Measurements from ENCODE around the gene NET1. TPM values are rescaled to one million over a fixed set of nuclear protein-coding genes. Genes with fewer than 3 reads are reported as not detected.

NET1 gene
- total RNA-seq, 3 donors from 2014 or later, result 213 to 399 (median 359) TPM

DNA sequence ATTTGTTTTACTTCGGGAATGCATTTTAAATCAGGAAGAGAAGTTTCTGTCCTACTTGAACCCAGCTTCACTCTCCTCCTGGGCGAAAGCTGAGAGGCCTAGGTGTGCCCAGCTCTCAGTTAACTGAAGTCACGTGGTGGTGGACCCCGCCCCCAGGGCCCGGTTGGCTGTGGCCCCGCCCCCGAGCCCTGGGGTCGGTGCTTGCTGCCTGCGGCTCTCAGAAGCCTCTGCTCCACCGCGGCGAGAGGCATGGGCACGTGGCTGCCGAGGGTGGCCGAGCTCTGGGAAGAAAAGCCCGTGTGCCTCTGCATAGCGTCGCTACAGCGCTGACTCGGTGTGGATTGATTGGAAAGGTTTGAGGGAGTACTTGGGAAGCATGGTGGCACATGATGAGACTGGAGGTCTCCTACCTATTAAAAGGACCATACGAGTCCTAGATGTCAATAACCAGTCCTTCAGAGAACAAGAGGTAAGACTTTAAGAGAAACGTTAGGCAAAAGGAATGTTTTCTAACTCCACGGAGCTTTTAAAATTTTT, 34.1 kb downstream of the NET1 start:
- peak overlapping the region; percentile 40 for H3K4me3 ChIP-seq
- ATAC-seq (peak; percentile 88), DNase-seq (peak; percentile 95 to 99 (median 98))
- H3K9me3 ChIP-seq, result no peaks in the 10 kb centered on the region
- no peaks in the 10 kb centered on the region for H3K36me3 ChIP-seq (ENCODE audit: low read depth)
- peaks cover 33% of the 10 kb centered on the region for H3K4me1 ChIP-seq (ENCODE audit: low read depth)
- intact Hi-C loops (cut with DNase I, micrococcal nuclease), result loop anchor here in 1 of 2 donors (5.0 kb wide), 1 partner anchor 101 kb away; no protein-coding TSS in a partner anchor
- TF ChIP-seq, protein P1, sequence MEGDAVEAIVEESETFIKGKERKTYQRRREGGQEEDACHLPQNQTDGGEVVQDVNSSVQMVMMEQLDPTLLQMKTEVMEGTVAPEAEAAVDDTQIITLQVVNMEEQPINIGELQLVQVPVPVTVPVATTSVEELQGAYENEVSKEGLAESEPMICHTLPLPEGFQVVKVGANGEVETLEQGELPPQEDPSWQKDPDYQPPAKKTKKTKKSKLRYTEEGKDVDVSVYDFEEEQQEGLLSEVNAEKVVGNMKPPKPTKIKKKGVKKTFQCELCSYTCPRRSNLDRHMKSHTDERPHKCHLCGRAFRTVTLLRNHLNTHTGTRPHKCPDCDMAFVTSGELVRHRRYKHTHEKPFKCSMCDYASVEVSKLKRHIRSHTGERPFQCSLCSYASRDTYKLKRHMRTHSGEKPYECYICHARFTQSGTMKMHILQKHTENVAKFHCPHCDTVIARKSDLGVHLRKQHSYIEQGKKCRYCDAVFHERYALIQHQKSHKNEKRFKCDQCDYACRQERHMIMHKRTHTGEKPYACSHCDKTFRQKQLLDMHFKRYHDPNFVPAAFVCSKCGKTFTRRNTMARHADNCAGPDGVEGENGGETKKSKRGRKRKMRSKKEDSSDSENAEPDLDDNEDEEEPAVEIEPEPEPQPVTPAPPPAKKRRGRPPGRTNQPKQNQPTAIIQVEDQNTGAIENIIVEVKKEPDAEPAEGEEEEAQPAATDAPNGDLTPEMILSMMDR (IDR thresholded peaks at IDR 0.05), result no peak

DNA sequence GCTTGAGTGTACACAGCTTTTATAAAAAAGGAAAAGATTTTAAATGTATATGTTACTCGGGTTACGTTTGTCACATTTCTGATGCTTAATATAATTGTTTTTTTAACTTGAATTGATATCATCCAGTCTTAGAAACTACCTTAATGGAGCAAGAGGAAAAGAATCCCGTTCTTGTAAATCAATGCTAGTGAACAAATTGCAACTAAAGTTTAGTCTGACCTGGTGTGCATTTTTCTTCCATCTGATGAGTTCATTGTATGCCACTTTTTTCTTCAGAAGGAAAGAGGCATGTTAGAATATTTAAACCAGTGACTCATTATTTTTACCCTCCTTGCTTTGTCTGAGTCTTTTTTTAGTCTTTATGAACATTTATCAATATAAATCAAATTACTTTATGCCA, 34.7 kb downstream of the NET1 start:
- intact Hi-C loops (cut with DNase I, micrococcal nuclease), result loop anchor here in 1 of 2 donors (5.0 kb wide), 1 partner anchor 100 kb away; no protein-coding TSS in a partner anchor
- Histone ChIP-seq H3K9me3 (no peaks in the 10 kb centered on the region), H3K4me3 (peak overlapping the region; percentile 40), H3K36me3 (ENCODE audit: low read depth) (no peaks in the 10 kb centered on the region), H3K4me1 (ENCODE audit: low read depth) (peaks cover 29% of the 10 kb centered on the region)
- DNase-seq (no peak), ATAC-seq (no peak)
- TF ChIP-seq, protein P1 (IDR thresholded peaks at IDR 0.05), result no peak

DNA sequence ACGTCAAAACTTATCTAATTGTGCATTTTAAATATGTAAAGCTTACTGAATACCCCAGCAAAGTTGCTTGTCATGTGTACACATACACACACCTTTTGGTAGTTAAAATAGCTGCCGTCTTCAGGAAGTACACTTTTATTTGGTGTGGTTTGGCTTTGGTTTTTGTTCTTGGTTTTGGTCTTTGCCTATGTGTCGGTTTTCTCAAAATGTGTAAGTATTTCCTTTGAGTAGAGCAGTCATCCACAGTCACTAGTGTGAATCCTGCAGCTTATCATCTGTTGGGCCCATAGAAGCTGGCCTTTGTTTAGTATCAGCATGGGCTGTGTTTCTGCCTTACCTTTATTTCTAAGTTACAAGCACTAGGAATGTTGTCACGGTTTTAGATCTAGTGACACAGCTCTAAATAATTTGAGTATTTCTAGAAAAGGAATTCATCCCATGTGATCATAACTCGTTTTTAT, 35.3 kb downstream of the NET1 start:
- Histone ChIP-seq H3K36me3 (ENCODE audit: low read depth) (no peaks in the 10 kb centered on the region), H3K4me3 (peak overlapping the region; percentile 40), H3K9me3 (no peaks in the 10 kb centered on the region), H3K4me1 (ENCODE audit: low read depth) (peaks cover 26% of the 10 kb centered on the region)
- TF ChIP-seq, protein P1 (IDR thresholded peaks at IDR 0.05), result no peak
- intact Hi-C loops (cut with DNase I, micrococcal nuclease), result loop anchor here in 1 of 2 donors (5.0 kb wide), 1 partner anchor 100 kb away; no protein-coding TSS in a partner anchor
- ATAC-seq (peak; percentile 15), DNase-seq (peak in 1 of 3 donors; percentile 44)

DNA sequence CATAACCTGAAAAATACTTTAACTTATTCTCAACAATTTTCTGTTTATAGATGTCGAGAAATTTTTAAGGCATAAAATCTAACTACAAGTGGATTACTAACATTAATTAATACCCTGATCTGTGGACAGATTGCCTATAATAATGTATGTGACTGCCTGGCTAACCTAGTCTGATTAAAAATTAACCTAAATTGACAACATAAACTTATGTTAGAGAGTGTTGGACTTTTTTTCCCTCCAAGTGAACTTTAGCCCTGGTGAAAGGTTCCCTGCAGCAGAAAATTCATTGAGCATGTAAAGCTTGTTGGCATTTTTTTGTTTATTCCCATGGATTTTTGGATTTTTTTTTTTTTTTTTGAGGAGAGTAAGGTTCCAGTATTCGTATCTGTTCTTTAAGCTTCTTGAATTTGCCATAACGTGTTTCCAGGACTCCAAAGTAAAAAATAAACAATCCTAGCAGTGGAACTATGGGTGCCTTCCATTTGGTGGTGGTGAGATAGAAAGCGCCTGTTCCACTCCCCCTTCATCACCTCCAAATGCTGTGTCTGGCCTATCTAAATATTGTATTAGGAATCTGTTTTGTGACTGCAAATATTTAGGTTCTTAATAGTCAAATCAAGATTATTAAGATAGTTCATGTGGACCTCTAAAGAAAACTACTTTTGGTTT, 36.1 kb downstream of the NET1 start:
- peaks cover 25% of the 10 kb centered on the region for H3K4me1 ChIP-seq (ENCODE audit: low read depth)
- intact Hi-C loops (cut with DNase I, micrococcal nuclease), result loop anchor here in 1 of 2 donors (5.0 kb wide), 1 partner anchor 99 kb away; no protein-coding TSS in a partner anchor

DNA sequence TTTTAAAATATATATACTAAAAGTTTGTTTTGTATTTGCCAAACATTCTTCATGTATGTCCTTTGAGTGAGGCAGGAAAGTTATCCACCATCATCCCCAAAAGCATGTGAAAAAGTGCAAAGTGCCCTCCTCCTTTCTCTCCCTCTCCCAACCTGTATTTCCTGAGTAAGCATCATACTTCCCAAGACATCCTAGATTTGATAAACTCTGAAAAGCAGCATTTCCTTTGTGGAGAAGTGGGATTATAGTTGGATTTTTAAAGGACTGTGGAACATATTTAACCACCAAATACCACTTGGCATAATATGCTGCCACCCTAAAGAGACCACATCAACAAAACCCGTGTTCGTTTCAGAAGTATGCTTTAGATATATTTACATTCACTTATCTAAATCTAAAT, 36.9 kb downstream of the NET1 start:
- Histone ChIP-seq H3K9me3 (no peaks in the 10 kb centered on the region), H3K36me3 (ENCODE audit: low read depth) (no peaks in the 10 kb centered on the region), H3K4me3 (peak overlapping the region; percentile 4), H3K4me1 (ENCODE audit: low read depth) (peaks cover 17% of the 10 kb centered on the region)
- intact Hi-C loops (cut with DNase I, micrococcal nuclease), result loop anchor here in 1 of 2 donors (5.0 kb wide), 1 partner anchor 98 kb away; no protein-coding TSS in a partner anchor
- DNase-seq, result no peak
- no peak for ATAC-seq
- TF ChIP-seq, protein P1 (IDR thresholded peaks at IDR 0.05), result no peak

More for the DNA sequence above, 36.1 kb downstream of the NET1 start:
- Histone ChIP-seq H3K36me3 (ENCODE audit: low read depth) (no peaks in the 10 kb centered on the region), H3K9me3 (no peaks in the 10 kb centered on the region), H3K4me3 (peak overlapping the region; percentile 40)
- TF ChIP-seq, protein P1 (IDR thresholded peaks at IDR 0.05), result no peak
- DNase-seq (peak in 1 of 3 donors; percentile 53), ATAC-seq (peak; percentile 57)
